ENCODE results near the gene SMIM14.
"Not testable (repeated sequence)": the region's sequence is repeated elsewhere in the genome, so short reads cannot be mapped to it uniquely, and the experiment has no call there.

The SMIM14 gene

DNA sequence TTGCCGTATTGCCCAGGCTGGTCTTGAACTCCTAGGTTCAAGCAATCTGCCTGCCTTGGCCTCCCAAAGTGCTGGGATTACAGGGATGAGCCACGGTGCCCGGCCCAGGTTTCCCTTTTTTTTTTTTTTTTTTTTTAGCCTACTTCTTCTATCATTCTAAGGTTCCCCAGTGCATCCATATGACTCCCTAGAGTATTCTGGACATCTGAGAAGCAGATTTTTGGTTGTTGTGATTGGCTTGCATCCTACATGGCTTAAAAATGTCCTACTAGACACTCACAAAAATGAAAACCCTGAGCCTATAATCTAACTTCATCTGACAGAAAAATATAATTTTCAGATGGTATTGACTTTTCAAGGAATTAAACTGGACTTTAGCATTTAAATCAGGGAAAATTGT, 41.7 kb downstream of the SMIM14 start:
- DNase-seq (ENCODE audit: low read depth): no peak

DNA sequence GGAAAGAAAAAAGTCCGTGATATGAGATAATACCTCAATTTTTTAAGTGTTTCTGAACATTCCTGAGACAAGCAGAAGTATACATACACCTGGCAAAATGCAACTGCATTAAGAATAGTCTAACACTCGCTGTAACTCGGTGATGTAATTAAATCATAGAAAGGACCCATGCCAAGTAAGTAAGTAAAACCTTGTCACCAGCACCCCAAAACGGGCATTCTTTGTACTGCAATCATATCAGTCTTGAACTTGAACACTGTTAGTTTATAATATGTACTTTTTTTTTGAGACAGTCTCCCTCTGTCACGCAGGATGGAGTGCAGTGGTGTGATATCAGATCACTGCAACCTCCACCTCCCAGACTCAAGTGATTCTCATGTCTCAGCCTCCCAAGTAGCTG, 47.4 kb downstream of the SMIM14 start:
- no peak for DNase-seq (ENCODE audit: low read depth)

GRCh38 chr4:39587881-39588280, 50.8 kb downstream of the SMIM14 start:
- DNase-seq (ENCODE audit: low read depth): no peak

DNA sequence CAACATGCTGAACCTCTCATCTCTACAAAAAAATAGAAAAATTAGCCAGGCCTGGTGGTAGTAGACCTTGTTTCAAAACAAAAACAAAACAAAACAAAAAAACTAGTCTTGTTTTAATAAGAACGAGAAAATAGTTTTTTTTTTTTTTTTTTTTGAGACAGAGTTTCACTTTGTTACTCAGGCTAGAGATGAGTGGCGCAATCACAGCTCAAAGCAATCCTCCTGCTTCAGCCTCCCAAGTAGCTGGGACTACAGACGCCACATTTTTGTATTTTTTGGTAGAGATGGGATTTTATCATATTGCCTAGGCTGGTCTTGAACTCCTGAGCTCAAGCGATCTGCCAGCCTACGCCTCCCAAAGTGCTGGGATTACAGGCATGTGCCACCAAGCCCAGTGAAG, 63.7 kb downstream of the SMIM14 start:
- no peak for DNase-seq (ENCODE audit: low read depth)

- no peak for DNase-seq (ENCODE audit: low read depth)
Measured at GRCh38 chr4:39571504-39571903, 67.2 kb downstream of the SMIM14 start.

DNA sequence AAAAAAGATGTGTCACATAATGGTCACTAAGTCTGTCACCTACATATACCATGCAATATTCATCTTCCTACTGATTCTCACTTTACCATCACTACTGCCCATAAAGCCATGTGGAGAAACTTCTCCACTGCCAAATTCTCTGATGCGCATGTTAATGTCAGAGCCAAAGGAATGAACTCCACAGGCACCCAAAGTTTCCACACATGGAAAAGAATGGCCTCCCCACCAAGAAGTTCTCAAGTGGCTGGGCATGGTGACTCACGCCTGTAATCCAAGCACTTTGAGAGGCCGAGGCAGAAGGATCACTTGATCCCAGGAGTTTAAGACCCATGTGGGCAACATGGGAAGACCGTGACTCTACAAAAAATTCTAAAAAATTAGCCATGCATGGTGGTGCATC, 67.6 kb downstream of the SMIM14 start:
- no peak for DNase-seq (ENCODE audit: low read depth)

DNA sequence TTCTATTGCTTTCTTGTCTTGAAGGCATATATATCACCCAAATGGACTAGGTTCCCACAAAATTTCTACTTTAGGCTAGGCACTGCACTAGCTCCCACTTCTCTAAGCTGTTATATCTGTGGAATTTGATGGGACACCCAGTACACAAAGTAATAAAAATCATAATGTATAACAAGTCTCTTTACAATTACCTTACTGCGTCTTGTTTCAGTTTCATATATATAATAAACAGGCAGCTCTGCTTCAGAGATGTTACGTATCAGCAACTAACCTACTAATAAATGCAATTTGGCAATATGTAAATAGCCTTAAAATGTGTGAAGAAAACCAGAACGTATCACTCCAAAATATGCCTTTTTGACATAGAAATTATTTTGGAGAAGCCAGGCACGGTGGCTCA, 69.5 kb downstream of the SMIM14 start:
- no peak for DNase-seq (ENCODE audit: low read depth)

DNA sequence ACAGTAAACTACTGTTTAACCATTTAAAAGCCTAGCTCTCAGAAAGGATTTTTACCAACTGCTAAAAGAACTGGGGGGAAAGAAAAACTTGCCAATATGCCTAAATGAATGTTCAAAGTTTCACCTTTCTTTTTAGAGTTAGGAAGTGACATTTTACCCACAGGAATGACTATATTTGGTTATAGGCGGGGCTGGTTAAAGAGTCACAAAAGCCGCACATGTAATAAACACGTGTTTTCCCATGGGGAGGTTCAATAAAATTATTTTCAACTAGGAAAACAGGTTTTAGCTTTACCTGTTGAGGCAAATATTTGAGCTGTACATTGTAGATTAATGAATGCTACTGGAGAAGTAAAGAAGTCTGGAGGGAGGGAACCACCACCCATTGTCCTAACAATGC, 69.9 kb downstream of the SMIM14 start:
- DNase-seq (ENCODE audit: low read depth): no peak

DNA sequence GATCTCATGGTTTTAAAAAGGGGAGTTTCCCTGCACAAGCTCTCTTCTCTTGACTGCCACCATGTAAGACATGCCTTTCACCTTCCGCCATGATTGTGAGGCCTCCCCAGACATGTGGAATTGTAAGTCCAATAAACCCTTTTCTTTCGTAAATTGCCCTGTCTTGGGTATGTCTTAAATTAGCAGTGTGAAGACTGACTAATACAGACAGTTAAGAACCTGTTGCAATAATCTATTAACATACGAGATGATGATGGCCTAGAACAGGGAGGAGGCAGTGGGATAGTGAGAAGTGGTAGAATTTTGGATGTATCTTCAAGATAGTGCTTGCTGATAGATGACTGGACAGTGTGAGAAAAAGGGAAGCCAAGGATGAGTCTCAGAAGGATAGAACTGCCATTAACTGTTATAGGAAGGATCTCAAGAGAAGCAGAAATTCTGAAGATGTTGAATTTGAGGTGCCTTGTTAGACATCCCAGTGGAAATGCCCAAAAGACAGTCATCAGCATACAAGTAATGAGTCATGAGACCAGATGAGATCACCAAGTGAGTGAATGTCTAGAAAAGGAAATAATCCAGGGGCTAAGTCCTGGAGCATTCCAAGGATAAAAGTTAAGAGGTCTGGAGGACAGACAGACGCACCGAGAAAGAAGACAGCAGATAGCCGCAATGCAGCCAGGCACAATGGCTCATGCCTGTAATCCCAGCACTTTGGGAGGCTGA, 72.6 kb downstream of the SMIM14 start:
- DNase-seq (ENCODE audit: low read depth): no peak

- no peak for DNase-seq (ENCODE audit: low read depth)
Measured at GRCh38 chr4:39563346-39563847, 75.3 kb downstream of the SMIM14 start.

DNA sequence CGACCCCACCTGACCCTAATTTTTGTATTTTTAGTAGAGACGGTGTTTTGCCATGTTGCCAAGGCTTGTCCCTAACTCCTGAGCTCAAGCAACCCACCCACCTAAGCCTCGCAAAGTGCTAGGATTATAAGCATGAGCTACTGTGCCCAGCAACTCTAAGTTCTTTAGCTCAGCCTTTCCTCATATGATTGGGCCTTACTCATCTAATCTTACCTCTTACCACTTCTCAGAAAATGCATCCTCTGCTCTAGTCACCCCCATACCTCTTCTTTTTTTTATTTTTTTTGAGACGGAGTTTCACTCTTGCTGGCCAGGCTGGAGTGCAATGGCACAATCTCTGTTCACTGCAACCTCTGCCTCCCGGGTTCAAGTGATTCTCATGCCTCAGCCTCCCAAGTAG, 75.9 kb downstream of the SMIM14 start:
- no peak for DNase-seq (ENCODE audit: low read depth)

GRCh38 chr4:39559626-39560025, 79.0 kb downstream of the SMIM14 start:
- no peak for DNase-seq (ENCODE audit: low read depth)

GRCh38 chr4:39555472-39555871, 83.2 kb downstream of the SMIM14 start:
- no peak for DNase-seq (ENCODE audit: low read depth)

- no peak for DNase-seq (ENCODE audit: low read depth)
Measured at GRCh38 chr4:39548425-39549067, 90.1 kb downstream of the SMIM14 start.

- no peak for DNase-seq (ENCODE audit: low read depth)
Measured at GRCh38 chr4:39544580-39545315, 93.9 kb downstream of the SMIM14 start.

DNA sequence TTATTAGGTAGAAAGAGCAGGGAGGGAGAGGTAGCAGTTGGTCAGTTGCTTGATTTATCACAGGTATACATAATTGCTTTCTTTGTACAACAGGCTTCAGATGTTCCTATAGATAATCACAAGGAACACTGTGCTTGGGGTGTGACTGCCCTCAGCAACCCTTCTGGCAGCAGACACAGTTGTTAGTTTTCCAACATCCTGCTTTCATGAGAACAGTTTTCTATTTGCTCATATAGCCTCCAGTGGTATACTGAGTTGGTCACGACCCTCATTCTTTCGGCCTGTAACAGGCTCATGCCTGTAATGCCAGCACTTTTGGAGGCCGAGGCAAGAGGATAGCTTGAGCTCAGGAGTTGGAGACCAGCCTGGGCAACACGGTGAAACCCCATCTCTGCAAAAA, 94.6 kb downstream of the SMIM14 start:
- not testable (repeated sequence) for DNase-seq (ENCODE audit: low read depth)

DNA sequence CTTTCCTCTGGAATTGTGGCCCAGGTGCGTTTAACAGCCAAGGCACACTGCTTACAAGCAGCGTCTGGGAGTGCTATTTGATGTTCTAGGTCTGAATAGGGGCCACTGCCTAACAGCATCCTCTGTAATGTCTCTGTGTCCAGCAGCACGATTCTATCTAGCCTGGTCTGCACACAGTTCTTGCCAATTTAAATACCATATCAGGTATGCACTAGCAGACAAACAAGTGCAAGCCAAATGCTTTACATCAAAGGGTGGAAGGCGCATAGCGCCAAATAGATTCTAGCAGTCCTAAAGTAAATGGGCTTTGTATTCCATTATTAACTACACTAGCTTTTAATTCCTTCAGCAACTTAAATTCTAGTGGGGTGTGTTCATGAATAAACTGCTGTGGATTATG, 95.6 kb downstream of the SMIM14 start:
- DNase-seq (ENCODE audit: low read depth): no peak

DNA sequence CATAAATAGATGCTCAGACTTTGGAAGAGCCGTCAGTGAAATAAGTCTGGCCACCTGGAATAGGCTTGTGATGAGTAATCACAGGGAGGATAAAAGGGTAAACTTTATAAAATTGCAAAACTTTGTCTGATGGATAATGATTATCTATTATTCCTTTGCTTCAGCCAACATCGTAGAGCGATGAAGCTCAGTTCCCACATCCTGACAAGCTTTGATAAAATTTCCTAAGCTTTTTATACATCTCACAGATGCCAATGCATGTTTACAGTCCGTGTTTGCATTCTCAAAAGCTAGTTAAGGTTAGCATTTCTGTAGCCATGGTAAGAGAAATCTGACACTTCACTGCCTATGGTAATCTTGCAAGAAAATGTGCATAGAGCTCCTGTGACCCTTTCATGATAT, 96.1 kb downstream of the SMIM14 start:
- no peak for DNase-seq (ENCODE audit: low read depth)

DNA sequence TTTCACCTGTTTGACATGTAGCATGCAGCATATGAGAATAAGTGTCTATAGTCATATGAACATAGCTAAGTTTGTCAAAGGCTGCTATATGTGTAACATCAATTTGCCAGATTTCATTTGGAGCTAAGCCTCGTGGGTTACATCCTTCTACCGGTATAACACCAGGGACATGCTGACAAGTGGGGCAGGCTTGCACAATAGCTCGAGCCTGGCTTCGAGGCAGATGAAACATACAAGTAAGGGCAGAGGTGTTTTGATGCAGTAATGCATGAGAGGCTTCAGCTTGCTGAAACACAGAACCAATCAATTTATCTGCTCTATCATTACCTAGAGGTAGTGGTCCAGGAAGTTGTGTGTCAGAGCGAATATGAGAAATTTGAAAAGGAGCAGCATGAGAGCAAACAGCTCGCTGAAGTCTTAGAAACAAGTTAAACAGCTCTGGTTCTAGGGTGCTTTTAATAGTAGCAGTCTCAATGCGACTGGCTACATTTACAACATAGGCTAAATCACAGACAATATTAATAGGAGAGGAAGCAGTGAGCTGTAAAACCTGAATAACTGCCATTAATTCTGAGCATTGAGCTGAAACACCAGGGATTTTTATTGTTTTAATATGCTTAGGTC, 96.6 kb downstream of the SMIM14 start:
- DNase-seq (ENCODE audit: low read depth): no peak

- no peak for DNase-seq (ENCODE audit: low read depth)
Measured at GRCh38 chr4:39539089-39539611, 99.5 kb downstream of the SMIM14 start.

GRCh38 chr4:39533541-39533940, 105.1 kb downstream of the SMIM14 start:
- DNase-seq (ENCODE audit: low read depth): no peak

DNA sequence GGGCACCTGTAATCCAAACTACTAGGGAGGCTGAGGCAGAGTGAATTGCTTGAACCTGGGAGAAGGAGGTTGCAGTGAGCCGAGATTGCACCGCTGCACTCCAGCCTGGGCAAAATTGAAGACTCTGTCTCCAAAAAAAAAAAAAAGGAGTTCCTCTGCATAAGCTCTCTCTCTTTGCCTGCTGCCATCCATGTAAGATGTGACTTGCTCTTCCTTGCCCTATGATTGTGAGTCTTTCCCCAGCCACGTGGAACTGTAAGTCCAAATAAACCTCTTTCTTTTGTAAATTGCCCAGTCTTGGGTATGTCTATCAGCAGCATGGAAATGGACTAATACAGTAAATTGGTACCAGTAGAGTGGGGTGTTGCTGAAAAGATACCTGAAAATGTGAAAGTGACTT, 106.4 kb downstream of the SMIM14 start:
- DNase-seq (ENCODE audit: low read depth): not testable (repeated sequence)
